Measurements from ENCODE around the gene RWDD1.

GRCh38 chr6:116568821-116569755 is 2.2 kb upstream of the RWDD1 start:
- TF ChIP-seq CTCF (conservative IDR thresholded peaks at IDR 0.05; ENCODE audit: low read depth, low read length) (no peak), EZH2phosphoT487 (IDR thresholded peaks at IDR 0.05; ENCODE audit: borderline replicate concordance, low read length) (no peak), EZH2 (IDR thresholded peaks at IDR 0.05; ENCODE audit: low read length, unreplicated experiment) (no peak)

Measured in PC-3 (cell line).